ENCODE measurements around the gene LIMK2.
"Not testable (repeated sequence)": the region's sequence is repeated elsewhere in the genome, so short reads cannot be mapped to it uniquely, and the experiment has no call there.

Gene LIMK2

DNA sequence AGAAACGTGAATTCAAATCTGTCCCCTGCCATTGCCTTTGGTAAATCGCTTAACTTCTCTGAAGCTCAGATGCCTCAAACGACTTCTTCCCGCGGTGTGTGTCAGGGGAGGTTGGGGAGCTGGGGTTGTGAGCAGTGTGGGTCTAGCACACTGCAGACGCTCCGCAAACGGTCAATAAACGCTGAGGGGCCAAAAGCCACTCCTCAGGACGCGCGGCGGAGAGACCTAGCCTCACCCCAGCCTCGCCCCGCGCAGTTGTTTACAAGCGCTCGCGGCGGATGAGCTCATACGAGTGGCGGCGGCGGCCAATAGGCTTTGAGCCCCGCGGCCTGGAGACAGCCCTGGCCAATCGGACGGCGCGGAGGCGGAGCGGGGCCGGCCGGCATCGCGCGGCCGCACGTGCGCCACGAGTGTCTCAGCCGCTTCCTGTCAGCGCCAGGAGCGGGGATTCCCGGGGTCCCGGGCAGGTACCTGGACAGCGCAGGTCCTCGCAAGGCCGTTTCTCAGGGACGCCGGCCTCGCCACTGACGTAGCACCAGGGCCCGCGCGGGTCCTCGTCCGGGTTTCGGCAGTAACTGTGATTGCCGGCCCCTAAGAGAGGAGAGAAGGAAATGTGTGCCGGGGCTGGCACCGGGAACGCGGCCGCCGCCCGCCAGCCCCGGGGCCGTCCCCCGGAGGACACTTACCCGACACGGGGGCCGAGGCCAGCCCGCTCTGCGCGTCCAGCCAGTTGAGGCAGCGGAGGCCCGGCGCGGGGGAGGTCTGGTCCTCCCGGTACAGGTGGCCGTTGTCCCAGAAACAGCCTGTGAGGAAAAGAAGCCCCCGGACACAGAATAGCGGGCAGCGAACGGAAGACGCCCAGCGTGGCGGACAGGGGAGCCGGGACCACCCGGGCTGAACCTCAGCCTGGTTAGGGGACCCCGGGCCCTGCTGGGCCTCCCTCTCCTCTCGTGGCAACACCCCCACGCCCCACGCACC is 78.7 kb downstream of the LIMK2 start:
- peak; percentile 95 for DNase-seq (ENCODE audit: low read depth)

DNA sequence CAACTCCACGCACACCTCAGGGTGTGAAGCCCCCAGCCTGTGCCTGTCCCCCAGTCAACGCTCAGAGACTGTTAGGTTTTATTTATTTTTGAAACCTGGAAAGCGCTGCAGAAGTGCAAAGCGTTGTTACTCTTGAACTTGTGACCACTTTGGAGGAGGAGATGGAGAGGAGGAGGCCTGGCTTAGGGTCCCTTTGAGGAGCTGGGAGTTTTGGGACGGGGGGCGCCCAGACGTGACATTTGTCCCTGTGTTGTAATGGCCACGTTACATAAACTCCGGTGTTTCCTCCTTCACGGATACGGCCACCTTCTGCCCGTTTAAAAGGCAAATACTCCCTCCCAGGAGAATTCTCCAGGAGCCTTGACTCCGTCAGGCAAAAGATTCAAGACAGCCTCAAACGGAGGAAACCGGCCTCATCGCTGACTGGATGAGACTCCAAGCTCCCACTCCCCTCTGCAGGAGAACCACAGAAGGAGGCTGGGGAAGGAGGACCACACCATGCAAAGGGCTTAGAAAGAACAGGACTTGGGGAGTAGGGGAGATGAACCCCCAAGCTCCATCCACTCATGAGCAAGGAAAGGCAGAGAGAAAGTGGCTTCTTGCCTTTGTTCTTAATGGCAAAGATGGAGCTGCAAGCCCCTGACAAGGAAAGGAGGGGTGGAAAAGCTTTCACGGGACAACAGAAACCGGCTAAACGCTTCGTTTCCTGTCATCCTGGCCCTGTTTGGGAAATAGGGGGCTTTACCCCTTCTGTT is 79.6 kb downstream of the LIMK2 start:
- no peak for DNase-seq (ENCODE audit: low read depth)

DNA sequence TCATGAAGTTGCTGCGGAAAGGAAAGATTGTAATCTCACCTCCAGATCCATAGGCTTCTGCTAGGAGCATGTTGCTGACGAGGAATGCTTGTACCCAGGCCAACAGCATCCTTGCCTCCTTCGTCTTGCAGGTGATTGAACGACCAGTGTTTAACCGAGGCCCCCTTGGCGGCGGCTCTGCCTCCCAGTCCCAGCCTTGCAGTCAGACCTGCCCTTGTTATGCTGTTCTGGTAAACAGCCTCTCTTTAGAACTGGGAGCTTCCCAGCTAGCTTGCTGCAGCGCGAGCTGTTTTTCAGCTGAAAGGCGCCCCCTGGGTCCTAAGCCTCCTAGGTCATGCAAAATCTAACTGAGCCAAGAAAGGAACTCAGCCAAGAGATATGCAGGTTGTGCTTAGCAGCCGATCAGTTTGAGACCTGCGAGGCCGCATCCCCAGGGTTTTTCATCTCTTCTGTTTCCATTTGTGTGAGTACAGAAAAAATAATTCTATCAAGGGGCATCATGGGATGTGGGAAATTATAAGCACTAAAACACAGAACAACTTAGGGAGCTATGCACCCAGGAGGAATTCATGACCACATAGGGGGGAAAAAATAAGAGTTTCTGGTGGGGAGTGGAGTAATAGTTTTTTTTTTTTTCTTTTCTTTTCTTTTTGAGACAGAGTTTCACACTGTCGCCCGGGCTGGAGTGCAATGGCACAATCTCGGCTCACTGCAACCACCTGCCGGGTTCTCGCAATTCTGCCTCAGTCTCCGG is 80.3 kb downstream of the LIMK2 start, which contains the start of gene PIK3IP1:
PIK3IP1 (minus strand) TSS at position 253 of the 754 bp plus-strand sequence; CDS start at position 109, 144 bp downstream.
- peak; percentile 75 for DNase-seq (ENCODE audit: low read depth)

DNA sequence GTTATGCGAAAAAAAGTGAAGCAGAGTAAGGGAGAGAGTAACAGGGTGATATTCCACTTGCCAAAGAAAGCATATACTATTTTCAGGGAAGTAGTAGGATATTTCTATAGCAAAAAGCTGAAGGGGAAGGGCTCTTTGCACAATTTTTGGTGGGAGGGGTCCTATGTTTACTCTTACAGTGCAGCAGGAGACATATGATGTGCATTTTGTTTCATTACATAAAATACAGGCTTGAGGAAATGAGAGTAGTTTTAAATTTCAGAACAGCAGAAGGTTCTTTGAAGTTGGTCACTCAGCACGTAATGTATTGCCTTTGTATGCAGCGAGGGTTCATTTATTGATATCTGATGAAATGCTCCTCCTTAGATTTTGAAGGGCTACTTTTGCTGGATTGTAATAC is 83.3 kb downstream of the LIMK2 start:
- DNase-seq (ENCODE audit: low read depth): no peak

DNA sequence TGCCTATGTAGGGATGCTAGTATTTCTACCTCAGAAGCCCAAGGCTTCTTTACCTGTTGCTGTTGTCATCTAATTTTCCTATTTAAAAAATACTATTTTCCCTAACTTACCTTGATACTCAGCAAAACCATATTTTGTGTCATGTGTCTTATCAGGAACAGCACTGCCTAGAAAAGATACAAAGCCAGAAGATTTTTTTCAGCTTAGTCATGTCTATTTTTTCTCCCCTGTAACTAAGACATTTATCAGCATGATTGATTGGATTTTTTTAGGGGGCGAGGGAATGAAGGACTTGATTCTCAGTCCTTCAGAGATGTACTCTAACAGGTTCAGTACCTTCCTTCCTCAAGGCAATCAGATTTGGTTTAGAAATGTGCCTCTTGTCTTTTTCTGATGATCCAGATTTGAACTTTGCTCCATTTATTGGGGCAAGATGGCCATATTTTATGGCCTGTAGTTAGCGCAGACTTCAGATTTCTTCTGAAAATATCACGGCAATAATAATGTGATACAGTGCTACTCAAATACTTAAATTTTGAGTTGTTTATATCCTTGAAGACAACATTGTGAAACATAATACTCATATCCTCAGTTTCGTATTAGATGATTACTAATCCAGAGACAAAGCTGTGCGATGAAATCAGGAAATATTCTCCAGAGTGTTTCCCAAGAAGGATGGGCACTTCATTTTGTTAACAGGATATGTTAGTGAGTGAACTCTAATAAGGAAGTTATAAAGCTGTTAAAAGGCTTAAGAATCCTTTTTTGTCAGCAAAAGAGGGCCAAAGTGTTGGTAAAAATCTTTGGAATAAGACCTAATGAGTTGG is 83.9 kb downstream of the LIMK2 start:
- DNase-seq (ENCODE audit: low read depth): no peak

DNA sequence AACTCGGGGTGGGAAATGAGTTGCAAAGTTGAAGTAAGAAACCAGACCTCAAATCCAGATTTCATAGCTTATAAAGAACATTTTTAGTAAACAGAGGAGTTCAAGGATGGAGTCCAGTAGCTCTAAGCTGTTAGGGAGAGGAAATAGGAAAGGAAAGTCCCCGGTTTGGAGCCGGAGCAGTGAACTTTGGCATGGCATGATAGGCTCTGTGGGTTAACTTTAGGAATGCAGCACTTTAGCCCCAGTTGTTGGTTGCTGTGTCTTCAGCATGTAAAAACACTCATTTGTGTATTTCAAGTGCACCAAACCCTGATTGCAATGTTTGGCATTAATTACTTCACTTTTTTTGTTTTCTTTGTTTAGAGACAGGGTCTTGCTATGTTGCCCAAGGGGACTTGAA is 88.8 kb downstream of the LIMK2 start:
- DNase-seq (ENCODE audit: low read depth): no peak

DNA sequence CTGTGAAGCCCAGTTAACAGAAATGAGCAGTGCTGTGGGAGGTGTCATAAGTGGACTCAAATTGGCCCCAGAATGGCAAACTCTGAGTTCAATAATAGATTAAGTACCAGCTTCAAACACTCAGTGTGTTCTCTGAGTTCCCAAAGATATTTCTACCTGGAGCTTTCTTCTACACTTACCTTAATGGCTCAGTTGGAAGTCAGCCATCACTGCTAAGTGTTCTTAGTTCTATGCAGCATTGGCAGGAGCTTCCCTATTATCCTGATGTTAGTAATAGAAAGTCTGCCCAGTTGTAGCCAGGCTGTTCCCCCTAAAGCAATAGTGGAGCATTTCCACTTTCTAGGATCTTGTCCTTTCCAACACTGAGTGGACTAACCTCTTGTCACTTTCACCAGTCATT is 89.9 kb downstream of the LIMK2 start:
- no peak for DNase-seq (ENCODE audit: low read depth)

DNA sequence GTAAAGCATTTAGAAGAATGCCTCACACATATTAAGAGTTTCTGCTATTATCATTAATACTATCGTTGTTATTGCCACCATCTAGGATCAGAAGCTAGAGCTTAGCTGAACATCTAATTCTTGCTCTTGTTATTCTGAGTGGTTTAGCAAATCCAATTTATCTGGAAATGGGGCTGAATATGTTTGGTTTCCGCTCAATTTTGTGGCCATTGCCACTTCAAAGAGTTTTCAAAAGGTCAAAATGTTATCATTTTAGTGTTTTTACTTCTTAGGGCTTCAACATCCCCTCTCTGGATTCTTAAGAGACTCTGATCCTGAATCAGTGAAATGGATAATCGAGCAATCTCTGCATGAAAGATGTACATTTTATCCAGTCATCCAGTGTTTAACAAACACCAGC is 90.4 kb downstream of the LIMK2 start:
- no peak for DNase-seq (ENCODE audit: low read depth)

DNA sequence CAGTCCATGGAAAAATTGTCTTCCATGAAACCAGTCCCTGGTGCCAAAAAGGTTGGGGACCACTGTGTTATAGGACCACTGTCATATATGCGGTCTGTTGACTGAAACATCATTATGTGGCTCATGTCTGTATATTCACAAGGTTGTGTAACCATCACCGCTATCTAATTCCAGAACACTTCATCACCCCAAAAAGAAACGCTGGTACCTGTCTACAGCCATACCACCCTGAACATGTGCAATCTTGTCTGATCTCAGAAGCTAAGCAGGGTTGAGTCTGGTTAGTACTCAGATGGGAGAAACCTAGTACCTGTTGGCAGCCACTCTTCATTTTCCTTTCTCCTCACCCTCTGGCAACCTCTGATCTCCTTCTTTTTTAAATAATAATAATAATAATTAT is 93.1 kb downstream of the LIMK2 start:
- no peak for DNase-seq (ENCODE audit: low read depth)

DNA sequence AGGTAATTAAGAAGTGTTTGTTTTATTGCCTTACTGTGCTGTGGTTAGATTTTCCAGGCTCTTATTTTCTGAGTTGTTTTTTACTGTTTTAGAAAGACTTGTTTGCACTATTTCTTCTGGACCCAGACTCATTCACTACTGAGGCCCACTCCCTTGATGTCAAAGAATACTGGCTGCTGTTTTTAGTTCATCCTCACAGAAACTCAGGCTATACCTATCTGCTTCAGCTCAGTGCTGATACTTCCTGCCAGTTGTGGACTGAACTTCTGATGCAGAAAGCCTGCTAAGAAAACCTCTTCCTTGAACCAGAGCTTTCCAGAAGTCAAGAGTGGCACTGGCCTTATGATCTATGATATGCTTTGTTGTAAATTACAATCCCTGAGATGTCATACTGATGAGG is 96.1 kb downstream of the LIMK2 start:
- no peak for DNase-seq (ENCODE audit: low read depth)

DNA sequence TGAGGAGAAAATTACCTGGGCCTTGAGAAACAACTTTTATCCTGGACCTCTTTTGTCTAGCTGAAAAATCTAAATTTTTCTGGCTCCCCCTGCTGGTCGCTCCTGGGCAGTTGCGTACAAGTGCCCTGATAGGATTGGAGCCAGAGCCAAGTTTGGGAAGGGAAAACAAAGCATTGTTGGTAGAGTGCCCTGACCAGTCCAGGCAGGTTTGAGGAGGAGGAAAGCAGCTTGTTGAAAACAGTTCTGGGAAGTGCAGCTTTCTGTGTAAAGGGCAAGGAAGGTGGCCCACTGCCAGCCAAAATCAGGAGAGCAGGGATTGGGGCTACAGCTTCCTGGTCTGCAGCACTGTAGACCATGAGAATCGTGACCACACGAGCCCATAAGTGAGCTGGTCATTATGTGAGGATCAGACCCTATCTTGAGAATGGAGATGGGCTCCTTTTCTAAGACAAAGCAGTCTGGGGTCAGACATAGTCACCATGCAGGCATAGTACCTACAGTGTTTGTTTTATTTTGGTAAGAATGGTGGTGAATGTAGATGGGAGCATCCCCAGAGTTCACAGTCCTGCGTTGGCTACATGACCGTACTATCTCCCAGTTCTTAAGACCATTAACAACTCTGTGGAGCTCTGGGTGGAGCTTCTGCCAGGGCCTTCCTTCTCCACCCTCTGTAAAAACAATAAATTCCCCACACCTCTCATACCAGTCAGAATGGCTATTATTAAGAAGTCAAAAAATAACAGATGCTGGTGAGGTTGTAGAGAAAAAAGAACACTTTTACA is 101.5 kb downstream of the LIMK2 start:
- DNase-seq (ENCODE audit: low read depth): peak; percentile 43

DNA sequence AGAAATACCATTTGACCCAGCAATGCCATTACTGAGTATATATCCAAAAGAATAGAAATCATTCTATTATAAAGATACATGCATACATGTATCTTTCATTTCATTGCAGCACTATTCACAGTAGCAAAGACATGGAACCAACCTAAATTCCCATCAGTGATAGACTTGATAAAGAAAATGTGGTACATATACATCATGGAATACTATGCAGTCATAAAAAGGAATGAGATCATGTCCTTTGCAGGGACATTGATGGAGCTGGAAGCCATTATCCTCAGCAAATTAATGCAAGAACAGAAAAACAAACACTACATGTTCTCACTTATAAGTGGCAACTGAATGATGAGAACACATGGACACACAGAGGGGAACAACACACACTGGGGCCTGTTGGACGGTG is 102.1 kb downstream of the LIMK2 start:
- DNase-seq (ENCODE audit: low read depth): not testable (repeated sequence)

DNA sequence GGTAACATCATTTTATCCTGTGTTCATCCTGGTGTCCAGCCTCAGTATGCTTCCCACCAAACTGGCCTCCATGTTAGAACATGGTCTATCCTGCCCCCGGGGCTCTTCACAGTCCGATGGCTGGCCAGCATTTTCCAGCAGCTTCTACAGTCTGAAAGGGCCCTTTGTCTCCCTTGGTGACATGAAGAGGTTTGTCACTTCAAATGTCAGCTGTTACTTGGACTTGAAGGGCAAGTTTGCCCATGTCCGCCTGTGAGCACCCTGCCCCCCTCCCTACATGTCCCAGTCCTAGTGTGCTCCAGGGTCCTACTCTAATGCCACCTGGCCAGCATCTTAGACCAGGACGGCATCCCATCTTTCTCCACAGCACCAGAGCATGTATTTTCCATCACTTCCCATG is 109.3 kb downstream of the LIMK2 start:
- DNase-seq (ENCODE audit: low read depth): no peak

DNA sequence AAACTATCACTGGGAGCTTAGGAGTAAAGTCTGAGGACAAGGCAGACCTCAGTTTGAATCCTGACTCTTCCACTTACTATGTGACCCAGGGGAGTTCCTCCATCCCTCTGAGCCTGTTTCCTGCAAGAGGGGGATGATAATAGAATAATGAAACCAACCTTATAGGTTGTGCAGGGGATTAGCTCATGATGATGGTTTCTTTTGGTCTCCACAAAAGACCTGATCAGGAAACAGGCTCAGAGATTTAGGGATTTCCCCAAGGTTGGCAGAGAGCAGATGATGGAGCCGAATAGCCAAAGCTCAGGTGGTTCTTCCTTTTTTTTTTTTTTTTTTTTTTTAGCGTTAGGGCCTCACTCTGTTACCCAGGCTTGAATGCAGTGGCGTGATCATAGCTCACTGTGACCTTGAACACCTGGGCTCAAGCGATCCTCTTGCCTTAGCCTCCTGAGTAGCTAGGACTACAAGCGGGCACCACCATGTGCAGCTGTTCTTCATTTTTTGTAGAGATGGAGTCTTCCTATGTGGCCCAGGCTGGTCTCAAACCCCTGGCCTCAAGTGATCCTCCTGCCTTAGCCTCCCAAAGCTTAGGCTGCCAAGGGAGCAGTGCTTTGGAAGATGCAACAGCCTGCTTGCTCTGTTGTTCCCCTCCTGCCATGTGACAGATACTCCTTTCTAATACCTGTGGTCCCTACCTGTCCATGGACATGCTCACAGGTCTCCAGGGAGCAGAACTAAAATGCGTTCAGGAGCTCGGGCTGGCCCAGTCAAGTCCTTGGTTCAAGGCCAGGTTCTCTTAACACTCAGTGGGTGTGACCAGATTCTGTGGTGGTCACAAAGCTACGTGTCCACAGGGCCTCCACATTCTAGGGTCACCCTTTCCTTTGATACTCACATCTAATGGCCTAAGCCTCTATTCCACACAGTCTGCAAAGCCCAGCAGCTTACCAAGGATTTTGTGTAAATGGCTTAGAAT is 111.8 kb downstream of the LIMK2 start:
- DNase-seq (ENCODE audit: low read depth): no peak

DNA sequence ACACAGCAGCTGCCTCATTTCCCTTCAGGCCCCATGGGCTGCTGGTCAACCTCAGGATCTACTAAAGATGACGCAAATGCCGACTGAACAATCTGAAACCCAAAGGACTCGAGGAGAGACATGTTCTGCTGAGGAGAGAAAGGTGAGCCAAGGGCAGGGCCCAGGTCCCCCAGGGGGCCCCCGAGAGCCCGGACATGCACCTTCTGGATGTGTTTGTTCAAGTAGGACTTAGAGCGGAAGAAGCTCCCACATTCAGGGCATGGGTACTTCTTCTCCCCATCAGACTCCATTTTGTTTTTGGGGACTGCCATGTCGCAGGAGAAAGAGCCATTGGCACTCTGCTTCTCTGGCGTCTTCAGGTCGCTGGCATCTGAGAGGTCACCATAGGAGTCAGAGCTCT is 114.8 kb downstream of the LIMK2 start:
- DNase-seq (ENCODE audit: low read depth): no peak

DNA sequence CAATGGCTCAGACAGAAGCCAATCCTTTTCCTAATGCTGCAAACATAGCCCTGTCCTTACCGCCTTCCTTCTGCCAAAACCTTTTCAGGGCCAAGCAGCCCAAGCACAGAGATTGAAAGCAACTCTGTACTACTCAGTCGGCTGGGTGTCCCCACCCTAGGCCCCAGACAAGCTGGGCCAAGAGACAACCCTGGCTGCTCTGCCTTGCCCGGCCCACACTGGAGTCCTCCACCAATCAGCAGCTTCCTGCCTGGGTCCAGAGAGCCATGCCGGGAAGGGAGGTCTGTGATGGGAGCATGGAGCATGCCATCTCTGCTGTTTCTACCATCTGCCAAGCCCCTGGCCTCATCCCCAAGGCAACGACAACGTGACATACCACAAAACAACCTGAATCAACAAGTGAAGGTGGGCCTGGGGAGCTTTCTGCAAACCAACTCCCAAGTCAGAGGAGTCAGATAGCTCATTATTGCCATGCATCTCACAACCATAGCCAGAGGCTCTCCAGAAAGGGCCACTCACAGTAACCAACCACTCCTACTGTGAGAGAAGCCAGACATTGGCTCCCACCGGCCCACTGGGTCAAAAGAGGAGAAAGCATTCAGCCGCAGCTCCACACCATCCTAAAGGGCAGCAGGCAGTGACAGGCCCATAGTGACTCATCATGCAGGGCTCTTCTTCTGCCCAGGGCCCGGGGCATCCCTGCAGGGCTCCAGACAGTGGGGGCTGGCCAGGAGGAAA is 115.9 kb downstream of the LIMK2 start:
- DNase-seq (ENCODE audit: low read depth): no peak

DNA sequence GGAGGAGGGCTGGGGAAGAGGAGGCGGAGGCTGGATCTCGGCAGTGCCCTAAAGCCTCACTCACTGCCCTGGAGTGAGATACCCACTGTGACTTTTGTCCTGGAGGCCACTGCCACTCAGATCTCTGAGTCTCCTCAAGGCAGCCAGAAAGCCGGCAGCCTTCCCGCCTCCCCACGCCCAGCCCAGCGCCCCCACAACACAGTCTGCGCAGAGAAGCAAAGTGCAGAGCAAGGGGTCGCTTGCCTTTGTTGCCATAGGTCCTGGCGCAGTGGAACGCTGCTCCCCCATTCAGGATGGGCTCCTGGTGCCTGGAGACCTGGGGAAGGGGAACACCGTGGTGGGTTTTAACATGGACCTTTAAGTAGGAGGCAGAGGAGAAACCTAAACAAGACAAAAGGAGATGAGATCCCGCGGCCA is 116.5 kb downstream of the LIMK2 start:
- no peak for DNase-seq (ENCODE audit: low read depth)

DNA sequence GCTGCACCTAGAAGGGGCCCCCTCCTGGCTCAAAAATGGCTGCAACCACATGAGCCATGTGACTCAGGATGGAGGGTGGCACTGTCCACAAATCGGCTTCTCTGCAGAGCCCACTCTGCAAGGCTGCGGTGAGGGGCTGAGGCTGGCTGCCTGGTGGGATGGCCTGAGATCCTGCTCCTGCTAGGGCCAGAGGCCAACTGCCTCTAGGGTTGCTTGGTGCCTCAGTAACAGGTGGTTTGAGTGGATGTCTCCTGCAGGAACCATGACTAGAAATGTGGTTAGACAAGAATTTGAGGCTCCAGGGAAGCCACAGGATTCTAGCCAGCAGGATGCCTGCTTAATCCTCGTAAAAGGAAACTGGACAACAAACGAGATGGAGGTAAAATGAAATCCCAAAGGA is 116.9 kb downstream of the LIMK2 start:
- no peak for DNase-seq (ENCODE audit: low read depth)

Measured in activated T-helper 1 cell treated with Interleukin-2 at 50 U/mL for 16 hours (primary cell).